ENCODE results near the gene KIAA1328.

- TF ChIP-seq CTCF (optimal IDR thresholded peaks at IDR 0.05 in 1 of 3, IDR thresholded peaks at IDR 0.05 in 1 of 3, conservative IDR thresholded peaks at IDR 0.05 in 1 of 3; ENCODE audit: extremely low read depth in 1 of 3, insufficient read depth in 2 of 3, low read length in 3 of 3) (no peak), EZH2 (IDR thresholded peaks at IDR 0.05; ENCODE audit: low read length) (no peak)
Measured at GRCh38 chr18:36825526-36825925, 3.4 kb upstream of the KIAA1328 start.
